Peyer's patch (tissue), 4 donors: Measurements from ENCODE around the gene CACNA2D1.

ENCODE experiments used
- CTCF ChIP-seq, 6 experiments: fragments of 450-650 bp in 4 of 6; fragments of 200-600 bp in 2 of 6; sonication (generic) in 1 of 6; IDR thresholded peaks; one replicate each; pipeline ENCODE4 v1.5.1; 2017 to 2019; ENCODE audit warnings: antibody characterized with exemption in 6 of 6, mild to moderate bottlenecking in 3 of 6, moderate library complexity in 1 of 6
- POLR2A ChIP-seq, 2 donors: fragments of 450-650 bp; IDR thresholded peaks; one replicate each; pipeline ENCODE4 v1.5.1; 2017; ENCODE audit warnings: antibody characterized with exemption in 2 of 2, mild to moderate bottlenecking in 2 of 2, moderate library complexity in 2 of 2

DNA sequence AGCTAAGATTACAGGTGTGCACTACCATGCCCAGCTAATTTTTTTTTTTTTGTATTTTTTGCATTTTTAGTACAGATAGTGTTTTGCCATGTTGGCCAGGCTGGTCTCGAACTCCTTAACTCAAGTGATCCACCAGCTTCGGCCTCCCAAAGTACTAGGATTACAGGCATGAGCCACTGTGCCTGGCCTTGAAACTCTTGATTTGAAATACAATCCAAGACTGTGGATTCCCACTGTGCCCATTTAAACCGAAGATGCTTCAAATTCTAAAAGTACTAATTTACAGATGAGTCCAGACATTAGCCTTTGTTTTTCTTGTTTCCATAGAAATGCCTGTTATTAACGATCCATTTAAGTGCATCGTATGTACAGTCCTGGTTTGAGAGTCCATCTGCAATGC, 130.9 kb downstream of the CACNA2D1 start:
- TF ChIP-seq CTCF (IDR thresholded peaks at IDR 0.05) (no peak), POLR2A (IDR thresholded peaks at IDR 0.05) (no peak)
